Measurements from ENCODE around the gene CCNJL.
"Not testable (repeated sequence)": the region's sequence is repeated elsewhere in the genome, so short reads cannot be mapped to it uniquely, and the experiment has no call there.

CCNJL gene, protein sequence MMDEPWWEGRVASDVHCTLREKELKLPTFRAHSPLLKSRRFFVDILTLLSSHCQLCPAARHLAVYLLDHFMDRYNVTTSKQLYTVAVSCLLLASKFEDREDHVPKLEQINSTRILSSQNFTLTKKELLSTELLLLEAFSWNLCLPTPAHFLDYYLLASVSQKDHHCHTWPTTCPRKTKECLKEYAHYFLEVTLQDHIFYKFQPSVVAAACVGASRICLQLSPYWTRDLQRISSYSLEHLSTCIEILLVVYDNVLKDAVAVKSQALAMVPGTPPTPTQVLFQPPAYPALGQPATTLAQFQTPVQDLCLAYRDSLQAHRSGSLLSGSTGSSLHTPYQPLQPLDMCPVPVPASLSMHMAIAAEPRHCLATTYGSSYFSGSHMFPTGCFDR

GRCh38 chr5:160312134-160312959 is at the start of gene CCNJL:
CCNJL (minus strand) TSS chr5:160312564; CDS start chr5:160311923, 641 bp downstream.
- peak; percentile 24 for DNase-seq

DNA sequence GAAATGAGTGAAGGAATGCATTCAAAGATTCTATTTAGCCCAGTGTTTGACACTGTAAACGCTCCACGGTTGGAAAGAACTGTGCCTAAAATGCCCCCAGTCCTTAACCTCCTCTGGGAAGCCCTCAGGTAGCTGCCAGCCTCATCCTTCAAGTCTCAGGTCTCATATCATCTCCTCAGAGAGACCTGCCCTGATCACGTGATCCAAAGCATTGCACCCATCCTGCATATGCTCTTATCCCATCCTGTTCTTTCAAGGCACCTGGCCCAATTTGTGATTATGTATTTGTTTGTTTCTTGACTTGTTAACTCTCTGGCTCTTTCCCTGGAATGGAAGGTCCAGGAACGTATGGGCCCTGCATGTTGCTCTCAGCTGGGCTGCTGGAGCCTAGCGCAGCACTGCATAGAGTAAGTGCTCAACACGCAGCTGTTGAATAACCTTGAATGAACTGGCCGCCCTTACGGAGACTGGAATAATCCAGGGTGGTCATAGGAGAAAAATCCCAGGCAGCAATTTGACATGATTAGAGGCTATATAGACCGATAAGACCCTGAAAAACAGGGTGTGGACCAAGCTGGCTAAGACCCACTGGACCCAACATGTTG is 49.4 kb upstream of the CCNJL start:
- DNase-seq, result no peak

- DNase-seq, result no peak
These were observed 47.9 kb upstream of the CCNJL start for GRCh38 chr5:160360310-160360709.

DNA sequence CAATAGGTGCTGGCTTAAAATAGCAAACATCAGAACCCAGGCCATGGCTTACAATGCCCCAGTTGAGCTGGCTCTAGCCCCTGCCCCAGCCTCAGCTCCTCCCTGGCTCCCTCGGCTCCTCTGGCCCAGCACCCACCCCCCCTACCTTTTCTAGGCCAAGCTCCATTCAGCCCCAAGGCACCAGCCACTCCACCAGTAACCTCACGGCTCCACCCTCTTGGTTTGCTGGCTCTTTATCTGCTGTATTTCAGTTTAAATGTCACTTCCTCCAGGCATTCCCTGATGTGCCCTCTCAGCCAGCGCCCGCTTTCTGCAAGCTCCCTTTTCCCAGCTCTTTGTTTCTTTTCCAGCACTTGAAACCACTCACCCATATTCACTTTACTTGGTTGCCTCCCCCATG is 47.5 kb upstream of the CCNJL start:
- no peak for DNase-seq

- no peak for DNase-seq
These were observed 46.9 kb upstream of the CCNJL start for GRCh38 chr5:160359242-160359641.

DNA sequence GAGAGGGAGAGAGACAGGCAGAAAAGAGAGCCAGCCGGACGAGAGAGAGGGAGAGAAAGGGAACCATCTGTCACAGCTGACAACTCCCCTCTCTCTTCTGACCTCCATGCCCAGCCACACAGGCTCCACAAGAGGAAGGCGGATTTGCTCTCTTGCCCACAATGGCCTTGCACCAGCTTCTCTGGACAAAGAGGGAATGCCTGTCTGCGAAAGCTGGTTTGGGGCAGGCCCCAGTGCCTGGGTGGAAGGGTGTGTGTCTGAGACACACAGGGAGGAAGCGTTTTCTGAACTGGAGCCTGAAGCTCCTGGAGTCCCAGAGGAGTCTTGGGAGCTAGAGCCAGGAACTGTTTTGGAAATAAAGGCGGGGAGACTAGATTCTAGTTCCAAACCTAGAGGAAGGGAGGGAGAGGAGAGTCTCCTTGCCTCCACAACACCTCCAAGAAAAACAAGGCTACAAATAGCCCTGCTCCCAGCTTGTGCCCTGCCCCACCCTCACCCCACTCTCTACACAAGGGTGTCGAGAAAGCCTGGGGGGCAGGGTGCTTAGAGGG is 45.6 kb upstream of the CCNJL start:
- no peak for DNase-seq

DNA sequence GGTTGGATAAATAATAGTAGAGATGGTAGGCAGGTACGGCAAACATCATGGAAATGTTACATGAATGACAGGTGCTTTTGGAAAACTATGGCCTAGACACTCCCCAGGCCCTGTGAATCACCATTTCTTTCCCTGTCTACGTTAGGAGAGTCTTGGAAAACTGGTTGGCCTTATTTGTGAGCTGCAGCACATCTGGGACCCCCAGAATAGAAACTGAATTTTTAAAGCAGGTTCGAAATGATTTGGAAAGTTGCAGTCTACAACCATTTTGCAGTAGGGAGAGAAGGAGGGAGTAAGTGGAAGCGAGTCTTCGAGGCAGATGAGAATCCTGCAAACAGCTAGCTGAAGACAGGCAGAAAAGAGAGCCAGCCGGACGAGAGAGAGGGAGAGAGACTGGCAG is 45.0 kb upstream of the CCNJL start:
- DNase-seq, result no peak

GRCh38 chr5:160356550-160357347 is 44.4 kb upstream of the CCNJL start:
- no peak for DNase-seq

- DNase-seq, result no peak
These were observed 42.3 kb upstream of the CCNJL start for GRCh38 chr5:160354666-160355065.

DNA sequence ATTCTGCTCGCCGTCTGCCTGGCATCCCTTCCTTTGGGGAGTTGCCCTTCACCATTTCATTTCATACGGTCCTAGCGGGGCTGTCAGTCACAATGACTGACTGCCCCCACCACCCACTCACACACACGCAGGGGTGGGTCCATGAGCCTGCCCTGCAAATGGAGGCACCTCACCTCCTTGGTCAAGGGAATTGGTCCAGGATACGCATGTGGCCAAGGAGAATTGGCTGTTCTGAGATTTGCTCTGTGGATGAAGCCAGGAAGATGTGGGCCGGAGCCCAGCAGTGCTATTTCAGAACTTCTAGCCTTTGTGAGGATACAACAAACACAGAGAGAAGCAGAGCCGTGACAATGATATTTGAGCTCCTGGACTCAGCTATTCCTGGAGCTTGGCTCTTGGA is 41.0 kb upstream of the CCNJL start:
- DNase-seq, result no peak

DNA sequence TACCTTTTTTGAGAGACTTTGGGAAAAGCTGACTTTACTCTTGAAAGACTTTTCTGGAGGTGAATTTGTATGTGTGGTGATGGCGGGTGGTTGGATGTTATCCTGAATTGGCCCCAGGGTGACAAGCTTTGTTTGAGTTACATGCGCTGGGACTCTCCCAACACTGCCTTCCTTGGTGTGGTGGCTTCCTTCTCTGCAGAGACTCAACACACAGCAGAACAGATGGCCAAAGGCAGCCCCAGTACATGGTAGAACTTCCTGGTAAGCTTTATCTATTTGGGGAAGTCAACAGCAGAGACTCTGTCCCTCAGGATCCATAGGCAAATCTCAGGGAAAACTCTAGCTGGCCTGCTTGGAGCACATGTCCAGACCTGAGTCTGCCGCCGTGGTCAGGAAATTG is 39.9 kb upstream of the CCNJL start:
- no peak for DNase-seq

- no peak for DNase-seq
These were observed 37.6 kb upstream of the CCNJL start for GRCh38 chr5:160349935-160350303.

DNA sequence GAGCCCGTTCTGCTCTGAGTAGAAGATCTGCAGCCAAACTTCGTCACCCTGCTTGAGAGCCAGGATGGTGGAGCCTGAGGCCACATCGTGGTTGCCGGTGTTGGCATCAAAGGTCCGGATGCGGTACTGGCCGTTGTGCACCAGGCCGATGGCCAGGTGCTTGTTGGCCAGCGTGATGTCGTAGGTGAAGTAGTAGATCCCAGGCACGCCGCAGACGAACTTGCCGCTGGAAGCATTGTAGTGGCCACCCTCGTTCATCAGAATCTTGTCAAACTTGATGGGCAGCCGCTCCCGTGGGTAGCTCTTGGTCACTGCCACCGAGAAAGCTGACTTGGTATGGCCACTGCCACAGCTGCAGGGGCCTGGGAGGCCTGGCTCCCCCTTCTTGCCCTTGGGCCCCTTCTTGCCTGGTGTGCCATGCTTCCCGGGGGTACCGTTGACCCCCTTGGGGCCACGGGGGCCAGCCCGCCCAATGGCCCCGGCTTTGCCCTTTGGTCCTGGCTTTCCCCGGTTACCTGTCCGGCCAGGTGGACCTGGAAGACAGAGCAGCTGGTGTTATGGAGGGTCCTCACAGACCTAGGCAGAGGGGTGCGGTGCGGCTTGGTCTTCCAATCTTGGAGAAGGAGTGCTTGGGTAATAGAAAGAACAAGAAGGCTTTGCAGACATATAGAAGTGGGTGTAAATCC is 37.0 kb upstream of the CCNJL start:
- no peak for DNase-seq

DNA sequence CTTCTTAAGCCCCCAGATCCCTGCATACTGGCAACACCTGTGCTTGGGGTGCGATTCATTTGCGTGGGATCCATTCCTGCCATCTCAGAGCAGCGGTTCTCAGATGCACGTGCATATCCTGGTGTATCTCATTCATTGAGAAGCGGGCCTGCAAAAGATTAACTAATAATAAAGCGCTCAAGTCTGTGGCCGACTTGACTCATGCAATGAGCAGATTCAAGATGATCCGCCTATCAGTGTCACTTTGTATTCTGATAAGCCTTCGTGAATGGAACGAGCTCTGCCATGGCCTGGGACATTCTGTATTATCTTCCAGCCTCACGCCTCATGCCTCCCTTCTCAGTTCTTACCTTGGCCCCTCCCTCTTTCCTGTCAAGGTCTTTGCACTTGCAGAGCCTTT is 35.7 kb upstream of the CCNJL start:
- DNase-seq, result no peak

GRCh38 chr5:160347448-160347847 is 35.1 kb upstream of the CCNJL start:
- DNase-seq, result no peak

DNA sequence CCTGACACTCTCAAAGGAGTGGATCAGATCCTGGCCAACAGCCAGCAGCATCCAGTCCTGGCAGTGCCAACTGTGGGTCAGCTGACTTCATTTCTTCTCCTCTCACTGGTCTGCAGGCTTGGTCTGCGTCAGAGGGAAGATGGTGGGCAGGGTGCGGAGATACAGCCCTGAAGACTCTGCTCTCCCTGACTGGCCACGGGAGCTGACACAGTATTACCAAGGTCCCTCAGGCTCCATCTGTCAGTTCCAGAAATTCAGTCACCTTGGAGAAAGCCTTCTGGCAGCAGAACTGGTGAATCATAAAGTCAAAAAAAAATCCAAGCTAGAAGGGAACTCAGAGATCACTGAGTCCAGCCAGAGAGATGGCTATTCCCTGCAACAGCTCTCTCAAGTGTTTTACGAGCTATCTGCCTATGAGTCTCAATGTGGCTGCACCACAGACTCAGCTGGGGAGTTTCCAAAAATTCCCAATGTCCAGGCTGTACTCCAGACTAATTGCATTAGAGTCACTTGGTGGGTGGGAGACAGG is 30.1 kb upstream of the CCNJL start:
- DNase-seq, result no peak

DNA sequence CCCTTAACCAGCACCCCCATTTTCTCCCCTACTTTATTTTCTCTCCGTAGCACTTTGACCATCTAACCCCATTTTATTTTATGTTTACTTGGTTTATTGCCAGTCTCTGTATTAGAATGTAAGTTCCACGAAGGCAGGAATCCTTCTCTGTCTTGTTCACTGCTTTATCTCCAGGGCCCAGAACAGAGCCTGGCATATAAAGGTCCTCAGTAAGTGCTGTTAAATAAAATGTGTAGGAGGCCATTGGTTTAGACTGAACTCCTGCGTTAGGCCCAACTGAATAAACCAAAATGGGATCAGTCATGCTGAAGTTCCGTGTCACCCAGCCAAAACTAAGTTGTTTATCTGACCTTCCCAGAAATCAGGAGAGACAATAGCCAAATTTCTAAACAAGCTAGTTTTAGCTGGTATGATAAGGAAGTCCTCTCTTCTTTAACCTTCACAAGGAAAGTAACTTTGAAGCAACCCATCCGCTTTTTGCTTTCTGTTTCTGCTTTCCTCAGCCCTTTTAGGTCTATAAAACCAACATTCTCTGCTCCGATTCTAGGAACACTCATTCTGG is 29.0 kb upstream of the CCNJL start:
- DNase-seq, result no peak

- not testable (repeated sequence) for DNase-seq
These were observed 28.1 kb upstream of the CCNJL start for GRCh38 chr5:160340513-160340912.

GRCh38 chr5:160339406-160340130 is 27.2 kb upstream of the CCNJL start:
- no peak for DNase-seq

GRCh38 chr5:160334716-160335115 is 22.4 kb upstream of the CCNJL start:
- not testable (repeated sequence) for DNase-seq

DNA sequence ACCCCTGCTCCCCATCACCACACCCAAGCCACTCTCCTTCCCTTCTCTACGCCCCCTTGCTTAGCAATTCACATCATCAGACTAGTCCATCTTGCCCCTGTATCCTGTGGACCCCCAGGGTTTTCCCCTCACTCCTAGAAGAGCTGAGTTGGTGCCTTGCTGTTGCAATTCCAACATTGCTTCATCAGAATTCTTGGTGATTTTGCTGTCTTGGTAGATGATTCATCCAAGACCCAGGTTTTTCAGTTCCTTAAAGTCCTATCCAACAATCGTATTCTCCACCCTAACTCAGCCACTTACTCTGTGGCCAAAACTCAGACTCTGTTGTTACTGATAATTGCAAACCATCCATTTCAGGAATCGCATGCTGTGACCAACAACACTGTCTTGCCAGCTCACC is 21.4 kb upstream of the CCNJL start:
- no peak for DNase-seq
